Measurements from ENCODE around the gene BEST3.

DNA sequence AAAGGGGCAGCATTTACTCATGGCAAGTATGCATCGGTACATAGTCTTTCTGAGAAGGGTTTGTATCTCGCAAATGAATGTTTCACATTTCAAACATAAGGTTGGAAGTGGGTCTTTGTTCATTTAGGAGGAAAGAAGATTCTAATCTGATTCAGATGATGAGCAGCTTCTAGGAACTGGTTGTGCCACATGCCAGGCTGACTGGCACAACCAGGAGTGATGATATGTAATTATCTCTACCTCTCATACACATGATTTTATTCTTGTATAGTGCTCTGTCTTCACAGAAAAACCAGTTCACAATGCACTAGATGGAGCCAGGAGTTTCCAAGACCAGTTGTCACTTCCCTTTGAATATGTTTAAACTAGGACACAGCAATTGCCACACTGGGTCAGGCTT lies 13.7 kb upstream of the BEST3 start:
- TF ChIP-seq, protein P1, sequence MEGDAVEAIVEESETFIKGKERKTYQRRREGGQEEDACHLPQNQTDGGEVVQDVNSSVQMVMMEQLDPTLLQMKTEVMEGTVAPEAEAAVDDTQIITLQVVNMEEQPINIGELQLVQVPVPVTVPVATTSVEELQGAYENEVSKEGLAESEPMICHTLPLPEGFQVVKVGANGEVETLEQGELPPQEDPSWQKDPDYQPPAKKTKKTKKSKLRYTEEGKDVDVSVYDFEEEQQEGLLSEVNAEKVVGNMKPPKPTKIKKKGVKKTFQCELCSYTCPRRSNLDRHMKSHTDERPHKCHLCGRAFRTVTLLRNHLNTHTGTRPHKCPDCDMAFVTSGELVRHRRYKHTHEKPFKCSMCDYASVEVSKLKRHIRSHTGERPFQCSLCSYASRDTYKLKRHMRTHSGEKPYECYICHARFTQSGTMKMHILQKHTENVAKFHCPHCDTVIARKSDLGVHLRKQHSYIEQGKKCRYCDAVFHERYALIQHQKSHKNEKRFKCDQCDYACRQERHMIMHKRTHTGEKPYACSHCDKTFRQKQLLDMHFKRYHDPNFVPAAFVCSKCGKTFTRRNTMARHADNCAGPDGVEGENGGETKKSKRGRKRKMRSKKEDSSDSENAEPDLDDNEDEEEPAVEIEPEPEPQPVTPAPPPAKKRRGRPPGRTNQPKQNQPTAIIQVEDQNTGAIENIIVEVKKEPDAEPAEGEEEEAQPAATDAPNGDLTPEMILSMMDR (conservative IDR thresholded peaks at IDR 0.05) = no peak
- TF ChIP-seq ZFX (IDR thresholded peaks at IDR 0.05) = no peak

All from C4-2B (cell line).